C4-2B (cell line): ENCODE measurements around the gene NXF1.

Source experiments
- CTCF ChIP-seq: fragments of 450-650 bp; conservative IDR thresholded peaks from 2 replicates; pipeline ENCODE4 v1.5.1; 2017; ENCODE audit warnings: mild to moderate bottlenecking
- ZFX ChIP-seq: fragments of 450-650 bp; IDR thresholded peaks from 2 replicates; pipeline ENCODE4 v1.6.1; 2017

GRCh38 chr11:62755086-62755615 lies 50.1 kb downstream of the NXF1 start:
- no peak for TF ChIP-seq CTCF
- TF ChIP-seq ZFX: no peak
